SHP77 (cell line): ENCODE results near the gene ATP5F1D.

Experiments used
- DNase-seq, 2 experiments: peaks; one replicate each; lab custom pipeline; 2025; lab: John Stamatoyannopoulos, UW

ATP5F1D gene

GRCh38 chr19:1259206-1259875 is 17.8 kb downstream of the ATP5F1D start:
- peak; percentile 40 to 65 for DNase-seq

- DNase-seq, result no peak
These were observed 18.6 kb downstream of the ATP5F1D start for GRCh38 chr19:1259876-1260748.

GRCh38 chr19:1260749-1261537 is 19.4 kb downstream of the ATP5F1D start:
- DNase-seq, result peak; percentile 93 to 94

DNA sequence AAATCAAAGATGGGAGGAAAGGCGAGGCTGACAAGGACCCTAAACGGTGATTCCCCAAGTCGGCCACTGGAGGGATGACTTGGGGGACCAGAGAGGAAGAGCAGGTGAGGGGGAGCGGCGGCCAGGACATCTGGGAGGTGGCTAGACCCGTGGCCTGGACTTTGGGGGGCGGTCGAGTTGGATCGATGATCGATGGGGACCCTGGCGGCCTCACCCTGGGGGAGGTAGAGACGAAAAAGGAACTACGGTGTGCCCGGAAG is 19.9 kb downstream of the ATP5F1D start:
- DNase-seq, result no peak

- DNase-seq, result no peak
These were observed 20.5 kb downstream of the ATP5F1D start for GRCh38 chr19:1261798-1262622.

DNA sequence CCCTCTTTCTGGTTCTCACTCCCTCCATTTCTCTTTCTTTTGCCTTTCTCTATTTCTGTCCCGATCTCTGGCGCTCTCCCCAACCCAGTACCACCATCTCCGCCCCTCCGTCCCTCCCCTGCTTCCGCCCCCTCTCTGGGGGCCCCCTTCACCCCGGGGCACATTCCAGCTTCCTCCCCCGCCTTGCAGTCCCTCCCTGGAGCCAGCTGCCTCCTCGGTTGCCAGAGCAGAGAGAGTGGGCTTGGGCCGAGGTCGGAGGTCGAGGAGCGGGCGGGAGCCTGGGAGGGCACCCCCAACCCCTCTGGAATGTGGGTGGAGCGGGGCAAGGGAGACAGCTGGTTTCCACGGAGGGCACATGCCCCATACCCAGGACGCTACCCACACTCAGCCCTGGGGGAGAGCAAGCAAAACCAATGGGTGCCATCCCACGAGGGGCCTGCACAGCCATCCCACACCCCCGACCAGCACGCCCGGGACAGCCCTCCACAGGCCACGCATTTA is 21.1 kb downstream of the ATP5F1D start:
- DNase-seq, result no peak

- no peak for DNase-seq
These were observed 21.6 kb downstream of the ATP5F1D start for GRCh38 chr19:1263188-1263587.

- no peak for DNase-seq
These were observed 23.5 kb downstream of the ATP5F1D start for GRCh38 chr19:1264801-1265614.

GRCh38 chr19:1265615-1266128 is 24.1 kb downstream of the ATP5F1D start:
- no peak for DNase-seq

DNA sequence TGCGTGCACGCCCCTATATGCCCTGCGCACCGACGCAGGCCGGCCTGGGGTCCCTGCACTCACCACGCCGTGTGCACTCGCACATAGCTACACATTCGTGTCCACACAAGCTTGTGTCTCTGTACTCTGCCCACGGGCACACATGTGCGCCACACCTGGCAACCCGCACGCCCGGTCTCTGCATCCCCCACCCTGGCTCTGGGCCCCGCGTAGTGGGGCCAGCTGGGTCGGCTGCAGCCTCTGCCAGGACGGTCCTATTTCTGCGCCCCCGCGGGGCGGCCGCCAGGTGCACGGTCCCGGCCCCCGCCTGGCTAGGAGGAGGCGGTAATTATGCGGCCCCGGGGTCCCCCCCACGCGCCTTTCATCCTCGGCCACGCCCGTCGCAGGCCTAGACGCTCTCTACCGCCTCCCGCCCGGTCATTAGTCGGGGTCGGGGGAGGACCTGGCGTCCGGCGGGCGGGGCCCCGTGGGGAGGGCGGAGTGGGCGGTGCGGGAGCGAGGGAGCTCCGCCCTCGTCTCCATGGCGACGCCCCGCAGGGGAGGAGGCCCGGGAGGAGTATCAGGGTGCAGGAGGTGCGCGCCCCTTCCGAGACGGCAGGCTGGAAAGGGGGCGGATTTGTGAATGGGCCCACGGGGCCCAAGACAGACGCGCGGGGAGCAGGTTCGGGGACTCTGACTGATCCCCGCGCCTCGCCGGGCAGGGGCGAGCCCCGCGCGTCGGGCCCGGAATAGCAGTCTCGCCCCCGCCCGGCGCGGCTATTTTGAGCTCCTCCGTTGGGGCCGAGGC is 24.8 kb downstream of the ATP5F1D start:
- peak; percentile 48 to 67 for DNase-seq

GRCh38 chr19:1266916-1267476 is 25.4 kb downstream of the ATP5F1D start:
- DNase-seq, result no peak

DNA sequence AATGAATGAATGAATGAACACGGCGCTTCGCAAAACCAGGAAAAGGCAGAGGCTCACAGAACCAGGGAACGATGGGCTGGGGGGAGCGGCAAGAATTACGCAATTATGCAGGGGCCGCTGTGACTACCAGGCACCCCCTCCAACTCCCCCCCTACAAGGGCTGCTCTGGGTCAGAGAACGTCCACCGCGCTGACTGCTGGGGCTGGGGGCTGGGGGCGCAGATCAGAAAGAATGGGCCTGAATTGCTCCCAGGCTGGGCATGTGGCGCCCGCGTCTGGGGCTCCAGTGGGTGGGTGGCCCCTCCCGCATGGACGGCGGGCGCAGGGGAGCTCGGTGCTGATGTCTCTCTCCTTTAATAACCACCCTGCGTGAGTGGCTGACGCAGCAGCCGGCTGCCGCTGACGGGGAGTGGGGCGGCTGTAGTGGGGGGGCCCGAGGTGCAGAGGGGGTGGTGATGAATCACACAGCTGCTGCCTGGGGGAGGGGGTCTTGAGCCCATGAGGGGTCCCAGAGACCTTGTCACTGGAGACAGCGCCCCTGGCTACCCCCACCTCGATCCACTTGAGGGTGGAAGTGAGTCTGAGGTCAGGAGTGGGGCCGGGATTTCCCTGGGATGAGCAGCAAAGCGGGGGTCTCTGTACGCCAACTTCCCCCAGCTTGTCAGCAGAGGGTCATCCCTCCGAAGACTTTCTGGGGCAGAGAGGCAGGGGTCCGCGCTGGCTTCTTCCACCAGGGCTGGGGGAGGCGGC is 26.1 kb downstream of the ATP5F1D start:
- peak in 1 of 2 experiments; percentile 19 for DNase-seq

- DNase-seq, result no peak
These were observed 26.9 kb downstream of the ATP5F1D start for GRCh38 chr19:1268226-1269064.

DNA sequence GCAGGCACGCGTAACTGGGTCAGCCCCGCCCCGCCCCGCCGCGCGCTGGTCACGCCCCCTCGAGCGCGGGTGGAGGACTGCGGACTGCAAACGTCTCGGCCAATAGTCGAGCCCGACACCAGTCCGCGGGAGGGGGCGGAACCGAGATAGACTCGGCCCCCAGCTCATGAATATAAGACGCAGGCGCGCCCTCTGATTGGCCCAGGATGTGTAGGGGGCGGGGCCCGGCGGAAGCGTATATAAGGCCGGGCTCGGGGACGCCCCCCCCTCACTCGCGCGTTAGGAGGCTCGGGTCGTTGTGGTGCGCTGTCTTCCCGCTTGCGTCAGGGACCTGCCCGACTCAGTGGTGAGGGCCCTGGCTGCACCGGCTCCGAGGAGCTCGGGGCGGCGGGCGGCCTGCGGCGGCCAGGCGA is 27.5 kb downstream of the ATP5F1D start, which contains the start of gene CIRBP:
CIRBP (plus strand) TSS at position 268 of the 413 bp plus-strand sequence. CDS start 1,602 bp downstream, outside the sequence.
- peak; percentile 92 to 98 for DNase-seq

GRCh38 chr19:1269478-1270212 is 28.1 kb downstream of the ATP5F1D start:
- peak; percentile 59 to 75 for DNase-seq

- DNase-seq, result no peak
These were observed 28.8 kb downstream of the ATP5F1D start for GRCh38 chr19:1270213-1270853.
